ENCODE results near the gene ITGA6.

The ITGA6 gene

DNA sequence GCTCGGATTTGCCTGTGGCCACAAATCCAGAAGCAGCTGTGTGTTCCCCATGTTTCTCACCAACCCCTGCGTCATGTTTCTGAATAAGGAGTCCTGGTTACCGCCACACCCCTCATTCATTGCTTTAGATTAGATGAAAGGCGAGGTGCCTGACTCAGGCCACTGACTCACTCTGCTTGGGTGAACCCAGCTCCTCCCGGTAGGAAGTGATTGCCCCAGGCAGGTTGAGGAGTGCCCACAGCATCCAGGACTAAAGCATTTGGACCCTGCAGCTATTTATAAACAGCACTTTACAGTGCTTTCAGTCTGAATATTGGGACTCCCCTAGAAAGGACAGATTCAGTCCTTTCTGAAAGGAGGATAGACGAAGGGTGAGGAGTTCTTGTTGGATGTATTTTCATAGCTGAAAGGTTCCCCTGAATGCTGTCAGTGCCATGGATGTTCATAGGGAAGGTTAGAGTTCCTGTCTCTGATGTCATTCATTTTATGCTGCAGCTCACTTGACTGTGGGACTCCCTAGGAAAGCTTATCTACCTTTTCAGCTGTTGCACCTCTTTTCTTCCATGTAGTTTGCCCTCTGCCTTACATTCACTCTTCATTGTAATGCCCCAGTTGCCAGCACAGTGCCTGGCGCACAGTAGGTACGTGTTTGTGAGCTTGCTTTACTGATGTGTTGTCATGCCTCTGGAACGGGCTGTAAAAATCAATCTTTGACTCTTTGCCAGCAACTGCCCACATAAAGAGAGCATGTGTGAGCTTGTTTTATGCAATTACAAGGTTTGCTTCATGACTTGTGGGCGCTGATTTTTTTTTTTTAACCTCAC is 14.9 kb downstream of the ITGA6 start:
- peak; percentile 76 for DNase-seq

DNA sequence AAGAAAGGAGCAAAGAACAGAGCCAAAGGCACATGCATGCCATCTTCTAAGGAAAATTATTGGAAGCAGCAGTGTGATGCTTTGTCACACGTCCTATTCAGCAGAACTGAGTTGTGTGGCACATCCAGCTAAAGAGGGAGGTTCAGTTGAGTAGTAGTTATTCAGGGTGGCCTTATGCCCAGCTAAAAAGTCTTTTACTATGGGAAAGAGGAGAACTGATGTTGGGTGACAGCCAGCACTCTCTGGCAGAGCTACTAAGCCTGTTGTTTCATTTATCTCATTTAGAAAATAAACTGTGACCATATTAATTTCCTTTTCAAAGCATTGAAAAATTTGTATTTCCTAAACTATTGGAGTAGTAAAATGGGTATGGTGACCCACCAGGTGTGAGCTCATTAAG is 18.5 kb downstream of the ITGA6 start:
- DNase-seq = no peak

DNA sequence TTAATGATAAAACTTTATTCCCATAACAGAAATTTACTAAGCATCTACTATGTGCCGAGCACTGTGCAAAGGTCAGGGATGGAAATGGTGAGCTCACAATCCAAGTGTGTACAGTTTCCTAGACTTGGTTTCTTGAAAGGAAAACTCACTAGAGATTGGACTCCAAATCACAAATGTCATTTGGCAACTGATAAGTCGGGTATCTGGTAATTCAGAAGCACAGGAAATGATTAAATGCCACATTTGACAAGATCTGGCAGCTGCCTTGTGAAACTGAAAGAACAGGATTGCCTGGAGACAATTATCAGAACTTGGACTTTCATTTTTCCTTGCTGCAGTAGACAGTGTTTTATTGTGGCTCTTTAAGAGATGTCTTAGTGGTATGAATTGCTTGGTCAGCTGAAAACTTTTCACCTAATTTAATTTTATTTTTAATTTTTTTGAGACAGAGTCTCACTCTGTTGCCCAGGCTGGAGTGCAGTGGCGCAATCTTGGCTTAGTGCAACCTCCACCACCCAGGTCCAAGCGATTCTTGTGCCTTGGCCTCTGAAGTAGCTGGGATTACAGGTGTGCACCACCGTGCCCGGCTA is 19.2 kb downstream of the ITGA6 start:
- no peak for DNase-seq

DNA sequence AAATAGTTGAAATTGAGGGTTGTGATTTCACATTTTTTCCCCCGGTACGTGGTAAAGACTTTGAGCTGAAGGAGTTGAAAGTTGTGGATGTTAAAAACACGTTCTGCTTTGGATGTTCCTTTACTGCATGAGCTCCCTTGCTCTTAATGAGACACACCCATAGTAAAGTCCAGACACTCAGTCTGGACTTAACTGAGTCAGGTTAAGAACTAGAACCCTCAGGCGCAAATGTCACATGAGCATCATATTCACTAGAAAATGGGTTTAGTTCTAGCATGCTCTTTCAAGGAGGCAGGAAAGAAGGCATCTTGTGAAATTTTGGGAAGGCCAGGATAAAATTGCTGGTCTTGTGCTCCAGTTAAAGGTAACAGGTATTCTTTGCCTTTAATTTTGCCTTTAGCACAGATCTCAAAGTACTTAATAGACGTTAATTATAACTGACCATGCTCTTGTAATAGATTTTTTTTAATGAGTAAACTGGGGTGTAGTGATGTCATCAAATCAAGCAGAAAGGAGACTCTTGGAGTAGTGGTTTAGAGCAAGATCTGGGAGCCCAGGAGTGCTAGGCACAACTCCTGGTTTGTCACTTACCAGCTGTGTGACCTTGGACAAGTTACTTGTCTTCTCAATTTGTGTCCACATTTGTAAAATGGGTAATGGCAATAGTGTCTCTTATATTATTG is 20.6 kb downstream of the ITGA6 start:
- DNase-seq = no peak

DNA sequence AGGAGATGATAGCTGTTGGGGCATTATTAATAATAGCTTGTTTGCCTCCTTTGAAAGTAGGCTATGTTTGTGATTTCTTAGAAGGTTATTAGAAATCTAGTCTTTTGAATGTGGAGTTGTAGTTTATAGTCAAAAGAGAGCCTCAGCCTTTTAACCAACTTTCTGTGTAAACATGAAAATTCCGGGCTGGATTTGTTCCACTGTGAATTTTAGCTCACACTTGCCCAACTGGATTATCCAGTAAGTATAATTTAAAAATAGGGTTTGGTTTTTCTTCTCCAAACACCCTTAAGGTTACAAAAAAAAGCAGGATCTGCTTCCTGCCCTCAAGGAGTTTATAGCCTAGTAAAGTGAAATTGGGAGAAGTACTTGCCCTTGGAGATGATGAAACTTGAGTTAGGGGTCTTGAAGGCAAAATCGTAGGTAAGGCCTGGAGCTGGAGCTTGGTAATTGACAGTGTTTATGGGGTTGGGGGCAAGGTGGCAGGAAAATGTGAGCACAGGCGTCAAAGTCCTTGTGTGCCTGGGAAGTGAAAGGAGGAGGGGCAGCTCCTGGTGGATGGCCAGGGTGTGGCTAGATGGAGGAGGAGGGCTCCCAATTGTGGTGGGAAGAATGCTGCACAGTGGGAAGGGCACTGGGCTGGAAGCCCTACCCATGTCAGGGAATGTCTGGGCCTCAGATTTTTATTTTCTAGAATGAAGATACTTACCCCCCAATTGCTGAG is 21.3 kb downstream of the ITGA6 start:
- DNase-seq = no peak

DNA sequence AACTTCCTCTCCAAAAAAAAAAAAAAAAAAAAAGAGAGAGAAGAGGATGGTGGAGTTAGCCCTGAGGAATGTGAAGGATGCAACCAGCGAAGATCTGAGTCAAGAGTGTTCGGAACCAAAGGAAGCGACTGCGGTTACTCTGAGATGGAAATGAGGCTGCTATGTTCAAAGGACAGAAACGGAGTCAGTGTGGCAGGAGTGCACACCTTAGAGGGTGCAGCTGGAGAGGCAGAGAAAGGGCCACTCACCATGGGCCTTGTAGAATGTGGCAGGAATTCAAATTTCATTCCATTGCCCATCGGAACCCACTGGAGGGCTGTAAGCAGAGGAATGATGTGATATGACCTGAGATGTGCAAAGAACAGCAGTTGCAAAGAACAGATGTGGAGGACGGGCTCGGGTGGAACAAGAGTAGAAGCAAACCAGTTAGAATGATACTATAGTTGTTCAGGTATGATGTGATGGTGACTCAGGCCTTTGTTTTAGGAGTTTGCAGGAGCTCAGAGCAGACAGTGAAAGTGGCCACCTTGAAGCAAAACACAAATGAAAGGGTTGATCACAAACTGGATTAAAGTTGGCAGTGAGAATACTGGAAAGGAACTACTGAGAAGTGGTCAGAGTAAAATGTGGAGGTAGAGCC is 22.6 kb downstream of the ITGA6 start:
- DNase-seq = no peak

DNA sequence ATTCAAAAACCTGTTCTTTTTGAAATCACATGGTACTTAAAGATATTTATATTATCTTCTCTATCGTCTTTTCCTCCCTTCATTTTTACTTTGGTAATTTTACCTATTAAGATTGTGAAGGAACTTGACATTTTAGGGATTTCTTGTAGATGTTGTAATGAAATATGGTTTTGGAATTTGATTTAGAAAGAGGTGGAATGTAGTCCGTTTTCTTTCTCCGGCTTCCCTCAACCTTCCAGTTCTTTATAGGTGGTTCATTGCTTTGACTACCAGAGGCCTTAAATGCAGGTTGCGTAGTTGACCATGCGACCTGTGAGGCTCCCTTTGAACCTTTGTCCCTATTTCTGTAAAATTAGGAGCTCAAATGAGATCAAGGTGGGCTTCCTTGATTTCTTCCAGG is 24.5 kb downstream of the ITGA6 start:
- DNase-seq = no peak

DNA sequence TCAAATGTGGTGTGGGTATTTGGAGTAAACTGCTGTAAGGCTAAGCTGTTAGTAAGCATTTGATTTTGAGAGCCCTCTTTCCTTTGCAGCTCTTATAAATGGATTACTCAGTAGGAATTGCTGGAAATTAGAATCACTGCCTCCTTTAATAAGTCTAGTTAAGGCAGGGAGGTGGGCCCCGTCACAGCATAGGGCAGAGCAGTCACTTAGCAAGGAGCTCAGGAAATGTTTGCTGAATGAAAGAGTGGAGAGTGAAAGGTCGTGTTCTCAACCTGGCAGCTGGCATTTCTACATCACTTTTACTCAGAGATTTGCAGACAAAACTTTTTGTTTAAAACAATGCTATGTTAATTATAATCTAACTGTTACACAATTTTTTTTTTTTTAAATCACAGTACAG is 25.5 kb downstream of the ITGA6 start:
- no peak for DNase-seq

DNA sequence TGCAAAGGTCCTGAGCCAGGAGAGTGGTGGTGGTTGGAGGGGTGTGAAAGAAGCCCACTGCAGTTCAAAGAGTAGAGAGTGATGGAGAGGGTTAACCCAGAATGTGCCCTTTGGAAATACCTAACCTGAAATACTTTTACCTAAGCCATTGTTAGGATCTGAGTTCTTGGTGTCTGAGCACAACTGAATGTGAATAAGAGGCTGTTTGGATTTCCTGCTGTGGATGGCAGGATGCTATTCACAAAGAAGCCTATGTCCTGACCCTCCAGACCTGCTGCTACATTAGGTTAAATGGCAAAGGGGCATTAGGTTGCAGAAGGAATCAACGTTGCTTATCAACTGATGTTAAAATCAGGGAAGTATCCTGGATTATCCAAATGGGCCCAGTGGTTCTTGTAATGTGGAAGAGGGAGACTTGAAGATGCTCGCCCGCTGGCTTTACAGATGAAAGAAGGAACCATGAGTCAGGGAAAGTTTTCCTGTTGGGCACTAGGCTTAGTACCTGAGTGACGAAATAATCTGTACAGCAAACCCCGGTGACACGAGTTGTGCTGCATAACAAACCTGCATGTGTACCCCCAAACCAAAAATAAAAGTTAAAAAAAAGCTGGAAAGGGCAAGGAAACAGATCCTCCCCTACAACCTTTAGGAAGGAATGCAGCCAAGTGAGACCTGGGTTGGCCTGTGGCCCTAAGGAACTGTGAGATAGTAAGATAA is 27.2 kb downstream of the ITGA6 start:
- no peak for DNase-seq

DNA sequence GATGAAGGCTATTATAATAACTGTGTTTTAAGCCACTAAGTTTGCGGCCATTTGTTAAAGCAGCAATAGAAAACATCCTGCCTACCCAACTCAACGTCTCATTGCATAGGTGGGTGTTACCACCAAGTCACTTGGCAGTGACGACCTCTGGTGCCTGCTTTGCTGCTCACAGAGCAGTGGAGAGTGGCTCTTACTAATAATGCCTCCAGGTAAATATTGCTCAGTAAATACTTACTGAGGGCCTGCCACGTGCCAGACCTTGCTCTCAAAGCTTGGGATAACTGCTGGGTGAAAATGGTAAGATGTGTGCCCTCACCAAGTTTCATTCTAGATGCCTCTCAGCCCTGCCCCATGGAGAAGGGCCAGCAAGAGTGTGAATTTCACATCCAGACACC is 27.7 kb downstream of the ITGA6 start:
- DNase-seq = no peak

DNA sequence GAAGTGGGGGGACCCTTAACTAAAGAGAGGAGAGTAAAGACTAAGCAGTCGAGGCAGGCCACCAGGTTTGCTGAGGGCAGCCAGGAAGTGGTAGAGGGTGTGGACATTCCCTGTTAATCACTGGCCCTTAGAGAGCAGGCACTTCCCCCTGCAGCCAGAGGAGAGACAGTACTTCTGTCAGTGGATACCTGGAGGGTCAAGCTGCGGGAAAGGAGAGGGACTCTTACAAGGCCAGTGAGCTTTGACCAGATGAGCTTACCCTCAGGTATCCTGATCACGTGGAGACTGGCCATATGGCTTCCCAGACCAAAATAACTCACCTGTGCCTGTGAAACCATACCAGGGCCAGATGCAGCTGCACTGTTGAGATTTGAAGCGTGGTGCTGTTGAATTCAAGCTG is 28.6 kb downstream of the ITGA6 start:
- no peak for DNase-seq

DNA sequence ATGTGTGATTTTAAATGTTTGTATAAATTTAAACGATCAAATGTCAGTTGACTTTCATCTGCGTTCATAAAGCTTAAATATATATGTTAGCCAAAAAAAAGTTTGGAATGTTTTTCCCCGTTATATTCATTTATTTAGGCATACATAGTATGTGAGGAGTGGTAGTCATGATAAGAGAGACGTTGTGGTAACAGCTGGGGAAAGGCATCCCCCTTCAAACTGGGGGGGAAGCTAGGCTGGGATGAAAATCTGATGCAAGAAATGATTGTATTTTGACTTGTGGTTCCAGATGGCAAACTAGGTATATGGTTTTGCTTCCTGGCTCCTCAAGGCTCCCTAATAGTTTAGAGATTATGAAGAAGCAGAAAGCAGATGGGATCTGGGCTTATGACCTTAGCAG is 30.1 kb downstream of the ITGA6 start:
- no peak for DNase-seq

DNA sequence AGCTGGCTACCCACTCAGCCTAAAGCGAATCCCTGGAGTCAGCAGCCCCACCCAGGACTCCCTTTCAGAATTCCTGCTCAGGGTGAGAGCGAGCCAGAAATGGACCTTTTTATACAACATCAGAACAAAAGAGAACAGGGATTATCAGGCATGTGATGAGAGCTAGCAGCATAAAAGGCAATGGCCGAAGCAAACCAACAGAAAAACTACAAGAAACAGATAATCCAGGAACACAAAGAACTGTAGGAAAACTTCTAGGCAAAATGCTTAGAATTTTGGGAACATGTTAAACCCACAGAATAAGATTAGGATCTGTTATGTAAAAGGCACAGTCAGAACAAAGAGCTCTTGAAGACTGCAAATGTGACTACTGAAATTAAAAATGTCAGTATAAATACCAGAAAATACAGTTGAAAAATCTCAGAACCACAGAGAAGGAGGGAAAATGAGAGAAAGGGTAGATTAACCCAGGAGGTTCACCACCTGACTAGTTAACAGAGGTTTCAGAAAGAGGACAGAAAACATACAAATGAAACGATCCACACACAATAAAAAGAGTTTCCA is 31.3 kb downstream of the ITGA6 start:
- DNase-seq = no peak

DNA sequence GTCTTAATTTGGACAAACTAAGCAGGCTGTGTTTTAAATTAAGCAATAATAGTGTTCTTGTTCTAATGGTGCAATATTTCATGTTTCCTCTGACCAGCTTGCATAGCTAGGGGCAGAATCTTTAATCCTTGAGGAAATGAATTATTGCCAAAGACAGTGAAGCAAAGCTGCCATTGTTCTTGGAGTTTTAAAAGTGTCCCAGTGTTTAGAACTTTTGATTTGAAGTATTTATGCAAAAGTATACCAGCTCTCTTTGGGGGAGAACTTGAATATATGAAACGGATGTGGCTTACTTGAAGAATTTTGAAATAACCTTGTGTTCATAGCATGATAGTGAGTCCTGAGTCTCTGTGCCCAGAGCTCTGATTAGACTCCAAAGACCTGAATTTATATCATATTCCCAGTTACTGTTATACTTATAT is 33.4 kb downstream of the ITGA6 start:
- DNase-seq = no peak

DNA sequence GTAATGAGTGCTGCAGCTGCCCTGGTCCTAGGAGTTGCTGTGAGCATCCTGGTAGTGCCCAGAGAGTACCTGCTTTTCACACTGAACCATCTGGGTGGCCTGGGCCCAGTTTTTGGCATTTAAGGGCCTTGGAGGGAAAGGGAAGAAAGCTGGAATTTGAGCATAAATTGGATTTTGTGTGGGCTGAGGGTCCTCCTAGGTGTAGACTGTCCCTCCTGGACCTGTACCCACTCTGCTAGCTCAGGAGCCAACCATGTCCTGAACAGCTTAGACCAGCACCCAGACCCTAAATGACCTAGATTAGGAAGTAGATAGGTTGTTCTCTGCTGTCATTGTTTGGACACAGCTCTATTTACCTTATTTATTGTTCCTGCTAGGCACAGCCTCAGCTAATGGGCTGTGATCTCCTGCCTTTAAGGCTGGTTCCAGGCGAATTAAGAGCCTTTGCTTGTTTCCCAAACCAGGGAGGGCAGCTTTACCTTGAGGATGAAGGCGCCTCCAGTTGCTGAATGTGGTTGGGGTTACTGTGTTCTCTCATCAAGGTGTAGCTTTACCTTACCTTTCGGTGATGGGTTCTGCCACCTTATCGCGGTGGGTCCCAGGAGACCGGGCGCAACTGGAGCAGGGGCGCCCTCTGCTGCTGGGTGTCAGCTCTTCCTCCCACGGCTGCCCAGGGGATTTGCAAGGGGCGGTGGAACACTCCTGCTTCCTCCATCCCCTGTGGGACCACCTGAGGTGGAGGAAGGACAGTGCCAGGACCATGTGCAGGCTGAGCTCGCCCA is 34.4 kb downstream of the ITGA6 start:
- peak; percentile 82 for DNase-seq

DNA sequence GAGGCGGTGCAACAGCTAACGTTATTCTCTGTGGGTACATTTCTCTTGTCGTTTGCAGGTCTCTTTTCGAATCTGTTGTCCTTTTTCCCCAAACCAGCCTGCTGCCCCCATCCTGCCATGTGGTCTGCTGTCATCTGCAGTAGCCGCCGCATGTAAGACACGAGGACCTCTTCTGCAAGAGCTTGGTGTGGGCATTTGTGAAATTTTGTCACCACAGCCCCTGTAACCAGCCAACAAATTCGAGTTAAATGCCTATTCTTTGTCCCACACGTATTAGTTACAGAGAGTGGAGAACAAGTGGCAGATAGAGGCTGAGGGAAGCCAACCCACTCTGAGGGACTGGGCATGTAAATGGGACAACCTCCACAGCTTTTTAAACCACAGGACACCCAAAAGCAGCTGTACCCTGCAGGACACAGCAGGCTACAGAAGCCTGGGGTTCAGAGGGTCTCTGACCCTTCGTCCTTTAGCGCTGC is 35.0 kb downstream of the ITGA6 start:
- no peak for DNase-seq

DNA sequence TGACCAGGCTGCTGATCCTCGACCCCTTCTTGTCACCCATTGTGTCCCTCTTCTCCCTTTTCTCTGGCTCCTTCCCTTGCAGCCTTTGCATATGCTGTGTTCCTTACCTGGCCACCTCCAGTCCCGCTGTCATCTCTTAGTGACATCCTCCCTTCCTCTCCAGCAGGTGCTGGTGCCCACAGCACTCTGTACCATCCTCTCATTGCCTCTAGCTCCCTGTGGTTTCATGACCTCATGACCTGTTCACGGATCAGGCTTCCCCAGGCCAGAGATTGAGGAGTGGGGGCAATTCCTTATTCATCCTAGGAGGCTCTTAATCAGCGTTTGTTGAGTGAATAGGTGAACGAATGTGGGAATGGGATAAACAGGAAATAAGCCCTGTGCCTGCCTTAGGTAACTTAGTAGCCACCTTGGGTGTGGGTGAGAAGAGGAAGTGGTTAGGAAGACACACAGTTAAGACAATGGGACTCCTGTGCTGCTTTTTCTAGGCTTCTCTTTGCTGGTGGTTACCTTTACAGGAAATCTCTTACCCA is 35.5 kb downstream of the ITGA6 start:
- no peak for DNase-seq

DNA sequence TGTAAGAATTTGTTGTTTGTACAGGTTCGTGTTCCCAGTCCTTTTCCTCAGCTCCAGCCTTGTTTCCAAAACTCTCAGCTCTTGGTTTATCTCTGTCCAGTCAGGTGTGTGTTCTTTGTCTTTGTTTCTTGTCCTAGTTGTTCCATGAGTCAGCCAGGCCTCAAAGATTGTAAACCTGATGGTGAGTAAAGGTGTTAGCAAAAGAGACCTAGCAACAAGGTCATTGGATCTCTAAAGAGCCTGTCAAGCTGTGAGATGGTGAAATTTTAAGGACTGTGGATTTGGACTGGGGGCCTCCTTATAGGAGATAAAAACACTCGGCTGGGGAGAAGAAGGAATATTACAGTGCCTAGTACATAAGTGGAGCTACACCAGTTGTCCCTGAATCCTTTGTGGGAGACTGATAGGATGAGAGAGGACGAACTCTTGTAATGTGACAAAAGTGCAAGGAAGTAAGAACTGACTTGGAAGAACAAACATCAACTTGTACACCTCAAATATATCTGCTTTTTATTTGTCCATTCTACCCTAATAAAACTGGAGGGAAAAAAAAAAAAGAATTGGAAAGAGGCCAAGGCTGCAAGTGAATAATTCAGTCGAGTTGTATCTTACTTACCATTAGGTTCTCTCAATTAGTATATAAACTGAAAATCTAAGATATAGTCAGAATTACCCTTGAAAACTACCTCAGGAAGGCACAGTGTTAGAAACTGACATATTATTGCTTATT is 37.2 kb downstream of the ITGA6 start:
- DNase-seq = no peak

DNA sequence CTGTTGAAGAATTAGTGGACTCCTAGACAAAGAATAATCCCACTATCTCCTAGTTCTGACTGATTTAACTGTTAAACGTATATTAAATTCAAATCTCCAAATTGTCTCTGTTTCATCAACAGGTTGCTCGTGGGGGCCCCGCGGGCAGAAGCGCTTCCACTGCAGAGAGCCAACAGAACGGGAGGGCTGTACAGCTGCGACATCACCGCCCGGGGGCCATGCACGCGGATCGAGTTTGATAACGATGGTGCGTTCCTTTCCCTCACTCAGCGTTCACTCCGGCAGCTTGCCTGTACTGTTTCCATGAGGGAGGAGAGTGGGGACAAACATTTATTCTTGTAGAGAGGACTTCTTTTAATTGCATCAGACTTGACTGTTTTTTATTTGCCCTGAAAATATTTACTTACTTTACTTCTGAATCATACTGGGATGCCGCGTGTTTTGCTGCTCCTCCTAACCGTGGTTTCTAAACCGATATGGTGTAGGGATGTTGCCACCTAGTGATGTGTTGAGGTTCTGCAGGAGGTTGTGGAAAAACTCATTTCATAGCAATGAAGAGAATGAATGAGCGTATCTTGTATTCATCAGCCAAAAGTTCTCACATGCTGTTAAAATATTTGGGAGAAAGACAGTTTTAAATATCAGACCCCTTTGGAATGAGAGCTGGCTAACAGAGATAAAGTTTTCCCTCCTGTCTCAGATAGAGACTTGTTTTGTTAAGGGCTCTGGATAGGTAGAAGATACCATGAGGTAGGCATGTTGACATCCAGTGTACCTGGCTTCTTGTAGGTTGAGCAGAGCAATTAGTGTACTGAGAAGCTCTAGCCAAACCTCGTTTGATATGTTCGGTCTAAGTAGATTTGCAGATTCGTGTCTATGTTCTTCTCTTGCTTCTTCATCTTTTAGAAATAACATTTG is 38.3 kb downstream of the ITGA6 start:
- DNase-seq = peak; percentile 81

Measured in stimulated activated CD4-positive, alpha-beta T cell treated with anti-CD3 and anti-CD28 coated beads, Interleukin-4, amount 100 ng/mL, for 24 hours (primary cell).